NCI-H146 treated with DMSO at 0.1 percent for 48 hours (cell line): ENCODE measurements around the gene INO80.
A peak's percentile ranks its signal among the peaks of the same experiment; 100 is the strongest.
"Not testable (repeated sequence)": the region's sequence is repeated elsewhere in the genome, so short reads cannot be mapped to it uniquely, and the experiment has no call there.

Experiments
- DNase-seq: peaks from one replicate; lab custom pipeline; 2025; ENCODE audit not compliant: unreplicated experiment; lab: John Stamatoyannopoulos, UW

INO80 gene

GRCh38 chr15:41116116-41116961 lies at the start of gene INO80:
INO80 (minus strand) TSS chr15:41116280; CDS start chr15:41096310, 19,970 bp downstream.
- DNase-seq, result peak; percentile 86

GRCh38 chr15:41161736-41162135 lies 45.7 kb upstream of the INO80 start:
- DNase-seq, result no peak

GRCh38 chr15:41161336-41161735 lies 45.3 kb upstream of the INO80 start:
- DNase-seq, result no peak

GRCh38 chr15:41160639-41161315 lies 44.7 kb upstream of the INO80 start:
- DNase-seq, result no peak

- no peak for DNase-seq
Observed at GRCh38 chr15:41154412-41154811, 38.3 kb upstream of the INO80 start.

- no peak for DNase-seq
Observed at GRCh38 chr15:41153733-41154132, 37.7 kb upstream of the INO80 start.

- DNase-seq, result no peak
Observed at GRCh38 chr15:41151451-41152005, 35.4 kb upstream of the INO80 start.

GRCh38 chr15:41150279-41150678 lies 34.2 kb upstream of the INO80 start:
- no peak for DNase-seq

GRCh38 chr15:41148065-41148464 lies 32.0 kb upstream of the INO80 start:
- no peak for DNase-seq

- no peak for DNase-seq
Observed at GRCh38 chr15:41139619-41140018, 23.5 kb upstream of the INO80 start.

GRCh38 chr15:41139112-41139511 lies 23.0 kb upstream of the INO80 start:
- not testable (repeated sequence) for DNase-seq

GRCh38 chr15:41135580-41135979 lies 19.5 kb upstream of the INO80 start:
- not testable (repeated sequence) for DNase-seq

- DNase-seq, result no peak
Observed at GRCh38 chr15:41133454-41133853, 17.4 kb upstream of the INO80 start.

GRCh38 chr15:41132094-41132493 lies 16.0 kb upstream of the INO80 start:
- not testable (repeated sequence) for DNase-seq

- DNase-seq, result no peak
Observed at GRCh38 chr15:41128174-41128902, 12.3 kb upstream of the INO80 start.

GRCh38 chr15:41125931-41126642 lies 10.0 kb upstream of the INO80 start:
- DNase-seq, result no peak

- no peak for DNase-seq
Observed at GRCh38 chr15:41125063-41125669, 9.1 kb upstream of the INO80 start.

- DNase-seq, result no peak
Observed at GRCh38 chr15:41124058-41124457, 8.0 kb upstream of the INO80 start.

GRCh38 chr15:41122849-41123248 lies 6.8 kb upstream of the INO80 start:
- DNase-seq, result no peak

GRCh38 chr15:41121951-41122350 lies 5.9 kb upstream of the INO80 start:
- no peak for DNase-seq

GRCh38 chr15:41116962-41117252 lies 827 bp upstream of the INO80 start:
- no peak for DNase-seq
